ENCODE results near the gene METRNL. TPM values are rescaled to one million over a fixed set of nuclear protein-coding genes. Genes with fewer than 3 reads are reported as not detected.

The METRNL gene
- total and polyA plus RNA-seq, 4 donors = 0.67 to 9.0 (median 8.6) TPM

DNA sequence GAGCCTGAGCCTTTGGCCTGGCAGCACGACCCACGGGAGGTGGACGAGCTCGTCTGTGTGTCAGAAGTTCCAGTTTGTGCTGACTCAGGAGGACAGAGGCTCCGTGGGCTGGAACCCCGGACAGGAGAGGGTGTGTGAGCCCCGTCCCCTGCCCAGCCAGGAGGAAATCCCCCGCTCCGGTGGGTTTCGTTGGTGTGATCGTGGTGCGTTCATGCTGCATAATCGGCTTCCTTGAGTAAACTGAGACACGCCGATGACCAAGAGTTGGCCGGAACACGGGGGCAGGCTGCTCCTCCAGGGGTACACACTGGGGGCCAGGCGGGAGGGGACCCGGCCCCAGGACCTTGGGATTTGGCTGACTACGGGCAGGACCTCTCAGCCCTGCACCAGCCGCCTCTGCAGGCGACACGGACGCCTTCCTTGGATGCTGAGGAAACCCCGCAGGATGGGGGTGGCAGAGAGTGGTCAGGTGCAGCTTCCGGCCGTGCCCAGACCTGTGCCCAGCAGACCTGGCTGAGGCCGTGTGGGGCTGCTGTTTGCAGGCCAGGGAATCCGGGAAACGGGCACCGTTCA lies 8.5 kb downstream of the METRNL start:
- Histone ChIP-seq H3K9ac (ENCODE audit: low read depth in 1 of 2, low read length in 2 of 2) (no peak overlapping the region), H3K4me3 (ENCODE audit: low read depth in 1 of 3, low read length in 3 of 3) (no peak overlapping the region), H3K9me3 (ENCODE audit: control insufficient read depth in 4 of 4, low read length in 3 of 4) (no peaks in the 10 kb centered on the region), H3K27me3 (ENCODE audit: control insufficient read depth in 4 of 4, insufficient read depth in 4 of 4, low read length in 3 of 4) (no peaks in the 10 kb centered on the region), H3K36me3 (ENCODE audit: control insufficient read depth in 4 of 4, insufficient read depth in 3 of 4, low read depth in 1 of 4, low read length in 3 of 4) (no peaks in the 10 kb centered on the region), H3K27ac (ENCODE audit: low read depth in 1 of 2, low read length in 2 of 2) (no peak overlapping the region), H3K4me1 (ENCODE audit: control insufficient read depth in 4 of 4, insufficient read depth in 4 of 4, low read length in 3 of 4) (peaks cover 0 to 7% (median under 1%) of the 10 kb centered on the region in 4 donors)
- TF ChIP-seq NR2F2 (IDR thresholded peaks at IDR 0.05) (no peak), HNF4G (IDR thresholded peaks at IDR 0.05) (no peak), FOXA2 (IDR thresholded peaks at IDR 0.05) (no peak), RXRA (IDR thresholded peaks at IDR 0.05) (no peak)
- TF ChIP-seq, protein P1, sequence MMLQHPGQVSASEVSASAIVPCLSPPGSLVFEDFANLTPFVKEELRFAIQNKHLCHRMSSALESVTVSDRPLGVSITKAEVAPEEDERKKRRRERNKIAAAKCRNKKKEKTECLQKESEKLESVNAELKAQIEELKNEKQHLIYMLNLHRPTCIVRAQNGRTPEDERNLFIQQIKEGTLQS (IDR thresholded peaks at IDR 0.05) = no peak
- 88% methylated on average over 31 of the region's 31 CpGs for WGBS
- no peak for DNase-seq (ENCODE audit: low spot score)

GRCh38 chr17:83088451-83088850 lies 9.0 kb downstream of the METRNL start:
- no peak for DNase-seq (ENCODE audit: low spot score)
- Histone ChIP-seq H3K4me3 (ENCODE audit: low read depth in 1 of 3, low read length in 3 of 3) (no peak overlapping the region), H3K9ac (ENCODE audit: low read depth in 1 of 2, low read length in 2 of 2) (no peak overlapping the region), H3K27me3 (ENCODE audit: control insufficient read depth in 4 of 4, insufficient read depth in 4 of 4, low read length in 3 of 4) (no peaks in the 10 kb centered on the region), H3K4me1 (ENCODE audit: control insufficient read depth in 4 of 4, insufficient read depth in 4 of 4, low read length in 3 of 4) (peaks cover 0 to 7% (median under 1%) of the 10 kb centered on the region in 4 donors), H3K27ac (ENCODE audit: low read depth in 1 of 2, low read length in 2 of 2) (no peak overlapping the region), H3K36me3 (ENCODE audit: control insufficient read depth in 4 of 4, insufficient read depth in 3 of 4, low read depth in 1 of 4, low read length in 3 of 4) (no peaks in the 10 kb centered on the region), H3K9me3 (ENCODE audit: control insufficient read depth in 4 of 4, low read length in 3 of 4) (no peaks in the 10 kb centered on the region)
- no peak for TF ChIP-seq TAF1 (conservative IDR thresholded peaks at IDR 0.05)
- TF ChIP-seq, protein P1 (IDR thresholded peaks at IDR 0.05) = no peak
- TF ChIP-seq FOXA2 (IDR thresholded peaks at IDR 0.05) = no peak
- TF ChIP-seq, protein P2, sequence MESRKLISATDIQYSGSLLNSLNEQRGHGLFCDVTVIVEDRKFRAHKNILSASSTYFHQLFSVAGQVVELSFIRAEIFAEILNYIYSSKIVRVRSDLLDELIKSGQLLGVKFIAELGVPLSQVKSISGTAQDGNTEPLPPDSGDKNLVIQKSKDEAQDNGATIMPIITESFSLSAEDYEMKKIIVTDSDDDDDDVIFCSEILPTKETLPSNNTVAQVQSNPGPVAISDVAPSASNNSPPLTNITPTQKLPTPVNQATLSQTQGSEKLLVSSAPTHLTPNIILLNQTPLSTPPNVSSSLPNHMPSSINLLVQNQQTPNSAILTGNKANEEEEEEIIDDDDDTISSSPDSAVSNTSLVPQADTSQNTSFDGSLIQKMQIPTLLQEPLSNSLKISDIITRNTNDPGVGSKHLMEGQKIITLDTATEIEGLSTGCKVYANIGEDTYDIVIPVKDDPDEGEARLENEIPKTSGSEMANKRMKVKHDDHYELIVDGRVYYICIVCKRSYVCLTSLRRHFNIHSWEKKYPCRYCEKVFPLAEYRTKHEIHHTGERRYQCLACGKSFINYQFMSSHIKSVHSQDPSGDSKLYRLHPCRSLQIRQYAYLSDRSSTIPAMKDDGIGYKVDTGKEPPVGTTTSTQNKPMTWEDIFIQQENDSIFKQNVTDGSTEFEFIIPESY (IDR thresholded peaks at IDR 0.05) = no peak
- TF ChIP-seq SP1 (IDR thresholded peaks at IDR 0.05) = no peak
- no peak for TF ChIP-seq GABPA (IDR thresholded peaks at IDR 0.05 in 1 of 2, conservative IDR thresholded peaks at IDR 0.05 in 1 of 2)
- WGBS = 75% methylated on average over 13 of the region's 13 CpGs

- Histone ChIP-seq H3K4me1 (ENCODE audit: control insufficient read depth in 4 of 4, insufficient read depth in 4 of 4, low read length in 3 of 4) (peaks cover 0 to 7% (median under 1%) of the 10 kb centered on the region in 4 donors), H3K27me3 (ENCODE audit: control insufficient read depth in 4 of 4, insufficient read depth in 4 of 4, low read length in 3 of 4) (no peaks in the 10 kb centered on the region), H3K36me3 (ENCODE audit: control insufficient read depth in 4 of 4, insufficient read depth in 3 of 4, low read depth in 1 of 4, low read length in 3 of 4) (no peaks in the 10 kb centered on the region), H3K9me3 (ENCODE audit: control insufficient read depth in 4 of 4, low read length in 3 of 4) (no peaks in the 10 kb centered on the region), H3K4me3 (ENCODE audit: low read depth in 1 of 3, low read length in 3 of 3) (no peak overlapping the region), H3K9ac (ENCODE audit: low read depth in 1 of 2, low read length in 2 of 2) (no peak overlapping the region), H3K27ac (ENCODE audit: low read depth in 1 of 2, low read length in 2 of 2) (no peak overlapping the region)
- no peak for DNase-seq (ENCODE audit: low spot score)
- WGBS = 67% methylated on average over 15 of the region's 15 CpGs
- no peak for TF ChIP-seq HNF4A (conservative IDR thresholded peaks at IDR 0.05)
- TF ChIP-seq MAX (IDR thresholded peaks at IDR 0.05) = no peak
- TF ChIP-seq EGR1 (IDR thresholded peaks at IDR 0.05; ENCODE audit: low read depth in 2 of 2) = no peak
- TF ChIP-seq REST (IDR thresholded peaks at IDR 0.05) = no peak
- no peak for TF ChIP-seq TAF1 (conservative IDR thresholded peaks at IDR 0.05)
- TF ChIP-seq, protein P2 (IDR thresholded peaks at IDR 0.05) = no peak
- no peak for TF ChIP-seq RAD21 (IDR thresholded peaks at IDR 0.05)
- TF ChIP-seq FOXA1 (IDR thresholded peaks at IDR 0.05) = no peak
- TF ChIP-seq NR2F2 (IDR thresholded peaks at IDR 0.05) = no peak
- no peak for TF ChIP-seq FOXA2 (IDR thresholded peaks at IDR 0.05)
- TF ChIP-seq GABPA (IDR thresholded peaks at IDR 0.05 in 1 of 2, conservative IDR thresholded peaks at IDR 0.05 in 1 of 2) = no peak
- TF ChIP-seq, protein P1 (IDR thresholded peaks at IDR 0.05) = no peak
- TF ChIP-seq JUND (IDR thresholded peaks at IDR 0.05) = no peak
- no peak for TF ChIP-seq SP1 (IDR thresholded peaks at IDR 0.05)
- TF ChIP-seq YY1 (IDR thresholded peaks at IDR 0.05) = no peak
- TF ChIP-seq HNF4G (IDR thresholded peaks at IDR 0.05) = no peak
- no peak for TF ChIP-seq RXRA (IDR thresholded peaks at IDR 0.05)
Observed at GRCh38 chr17:83088909-83089308, 9.5 kb downstream of the METRNL start.
